Measurements from ENCODE around the gene RNF43. TPM values are rescaled to one million over a fixed set of nuclear protein-coding genes. Genes with fewer than 3 reads are reported as not detected.

RNF43 gene
- total RNA-seq: 1 to 10 TPM; 1.2 to 4.0 (median 1.8) TPM
- total RNA-seq (2013): 0.92 TPM
- 0 to 1.6 (median 0.47) reads per million in 29 experiments for total RNA-seq

GRCh38 chr17:58417300-58418092, at the start of gene RNF43:
Gene RNF43, minus strand, starts transcription at chr17:58417534. Its CDS starts 1,957 bp downstream, at chr17:58415577.
- peaks cover 8 to 12% of the 10 kb centered on the region in 2 experiments for H3K4me1 ChIP-seq (ENCODE audit: control insufficient read depth in 1 of 2, extremely low read depth in 1 of 2, insufficient read depth in 2 of 2, low read length in 2 of 2)
- H3K4me3 Mint-ChIP-seq: peak within 1 kb of the TSS in 1 of 3 donors; percentile 18
- H3K4me3 ChIP-seq (ENCODE audit: control insufficient read depth in 1 of 2, extremely low read depth in 1 of 2, low read length in 1 of 2): no peak within 1 kb of the TSS
- CTCF ChIA-PET: interaction anchor here (0.6 to 2.0 kb wide), 32 partner anchors 8 to 410 kb away, joined by 3 to 57 read pairs (median 4); partner anchors contain the start of genes SRSF1 (in 1 of the 2) and SUPT4H1 (in 1 of the 2)
- H3K9me3 ChIP-seq: no peaks in the 10 kb centered on the region
- H3K27ac ChIP-seq (ENCODE audit: low read length): peak within 1 kb of the TSS; percentile 53
- H3K27me3 Mint-ChIP-seq: no peaks in the 10 kb centered on the region
- no peaks in the 10 kb centered on the region for H3K27me3 ChIP-seq (replicated peaks in 1 of 2; ENCODE audit: control insufficient read depth in 2 of 2, extremely low read depth in 1 of 2, insufficient read depth in 2 of 2, low read length in 1 of 2)
- ATAC-seq (replicated peaks in 1 of 4) (peak; percentile 100), DNase-seq (peak; percentile 58 to 95 (median 90))
- WGBS (ENCODE audit: insufficient coverage): 0% methylated on average over 4 of the region's 8 CpGs
- H3K9me3 Mint-ChIP-seq: no peaks in the 10 kb centered on the region
- H3K36me3 ChIP-seq (ENCODE audit: control insufficient read depth in 2 of 2, extremely low read depth in 1 of 2, insufficient read depth in 1 of 2, low read length in 1 of 2): no peaks in the 10 kb centered on the region
- peak within 1 kb of the TSS; percentile 36 to 57 for H3K27ac Mint-ChIP-seq
- peaks cover 3% of the 10 kb centered on the region for H3K36me3 Mint-ChIP-seq
- POLR2A ChIA-PET: interaction anchor here (0.5 to 1.0 kb wide), 7 partner anchors 9 to 974 kb away, joined by 3 to 4 read pairs (median 3); partner anchors contain the start of gene SUPT4H1 (in 1 of the 2)
- peaks cover 13 to 17% (median 16%) of the 10 kb centered on the region in 3 donors for H3K4me1 Mint-ChIP-seq

- CTCF ChIA-PET: no interaction called here
- H3K36me3 Mint-ChIP-seq: peaks cover 33% of the 10 kb centered on the region
Observed at GRCh38 chr17:58455491-58455890, 38.2 kb upstream of the RNF43 start.

GRCh38 chr17:58452738-58453137, 35.4 kb upstream of the RNF43 start:
- Mint-ChIP-seq H3K36me3 (peaks cover 29% of the 10 kb centered on the region), H3K27ac (no peak overlapping the region), H3K4me3 (no peak overlapping the region), H3K27me3 (no peaks in the 10 kb centered on the region), H3K4me1 (no peaks in the 10 kb centered on the region), H3K9me3 (no peaks in the 10 kb centered on the region)
- 100% methylated on average over 1 of the region's 1 CpG for WGBS (ENCODE audit: insufficient coverage)
- no peak overlapping the region for H3K27ac ChIP-seq (ENCODE audit: low read length)
- CTCF ChIA-PET: no interaction called here
- POLR2A ChIA-PET: no interaction called here
- no peaks in the 10 kb centered on the region for H3K27me3 ChIP-seq (replicated peaks in 1 of 2; ENCODE audit: control insufficient read depth in 2 of 2, extremely low read depth in 1 of 2, insufficient read depth in 2 of 2, low read length in 1 of 2)
- no peak overlapping the region for H3K4me3 ChIP-seq (ENCODE audit: control insufficient read depth in 1 of 2, extremely low read depth in 1 of 2, low read length in 1 of 2)
- ATAC-seq (replicated peaks in 1 of 4) (no peak), DNase-seq (no peak)
- H3K36me3 ChIP-seq (ENCODE audit: control insufficient read depth in 2 of 2, extremely low read depth in 1 of 2, insufficient read depth in 1 of 2, low read length in 1 of 2): peaks cover 0 to 2% of the 10 kb centered on the region in 2 donors
- no peaks in the 10 kb centered on the region for H3K4me1 ChIP-seq (ENCODE audit: control insufficient read depth in 1 of 2, extremely low read depth in 1 of 2, insufficient read depth in 2 of 2, low read length in 2 of 2)
- H3K9me3 ChIP-seq: no peaks in the 10 kb centered on the region

More at GRCh38 chr17:58455491-58455890, 38.2 kb upstream of the RNF43 start:
- no peak for ATAC-seq (replicated peaks in 1 of 4)
- H3K27ac Mint-ChIP-seq: no peak overlapping the region
- no peak for DNase-seq
- POLR2A ChIA-PET: no interaction called here
- no peak overlapping the region for H3K4me3 ChIP-seq (ENCODE audit: control insufficient read depth in 1 of 2, extremely low read depth in 1 of 2, low read length in 1 of 2)
- no peaks in the 10 kb centered on the region for H3K27me3 Mint-ChIP-seq
- H3K36me3 ChIP-seq (ENCODE audit: control insufficient read depth in 2 of 2, extremely low read depth in 1 of 2, insufficient read depth in 1 of 2, low read length in 1 of 2): peaks cover 0 to 2% of the 10 kb centered on the region in 2 donors
- H3K9me3 Mint-ChIP-seq: no peaks in the 10 kb centered on the region
- no peak overlapping the region for H3K4me3 Mint-ChIP-seq
- H3K27ac ChIP-seq (ENCODE audit: low read length): no peak overlapping the region
- H3K9me3 ChIP-seq: no peaks in the 10 kb centered on the region
- no peaks in the 10 kb centered on the region for H3K4me1 Mint-ChIP-seq
- no peaks in the 10 kb centered on the region for H3K27me3 ChIP-seq (replicated peaks in 1 of 2; ENCODE audit: control insufficient read depth in 2 of 2, extremely low read depth in 1 of 2, insufficient read depth in 2 of 2, low read length in 1 of 2)
- no peaks in the 10 kb centered on the region for H3K4me1 ChIP-seq (ENCODE audit: control insufficient read depth in 1 of 2, extremely low read depth in 1 of 2, insufficient read depth in 2 of 2, low read length in 2 of 2)

- CTCF ChIA-PET: interaction anchor here in 1 of 2 donors (1.8 kb wide), 1 partner anchor 130 kb away, joined by 5 read pairs; no protein-coding TSS in a partner anchor
Observed at GRCh38 chr17:58447039-58447975, 30.0 kb upstream of the RNF43 start.

GRCh38 chr17:58446086-58446485, 28.8 kb upstream of the RNF43 start:
- no peaks in the 10 kb centered on the region for H3K27me3 Mint-ChIP-seq
- Histone ChIP-seq H3K9me3 (no peaks in the 10 kb centered on the region), H3K27me3 (replicated peaks in 1 of 2; ENCODE audit: control insufficient read depth in 2 of 2, extremely low read depth in 1 of 2, insufficient read depth in 2 of 2, low read length in 1 of 2) (no peaks in the 10 kb centered on the region), H3K4me1 (ENCODE audit: control insufficient read depth in 1 of 2, extremely low read depth in 1 of 2, insufficient read depth in 2 of 2, low read length in 2 of 2) (no peaks in the 10 kb centered on the region), H3K27ac (ENCODE audit: low read length) (no peak overlapping the region), H3K4me3 (ENCODE audit: control insufficient read depth in 1 of 2, extremely low read depth in 1 of 2, low read length in 1 of 2) (no peak overlapping the region), H3K36me3 (ENCODE audit: control insufficient read depth in 2 of 2, extremely low read depth in 1 of 2, insufficient read depth in 1 of 2, low read length in 1 of 2) (no peaks in the 10 kb centered on the region)
- no peak overlapping the region for H3K27ac Mint-ChIP-seq
- no peak for DNase-seq
- ChIA-PET CTCF (interaction anchor here in 1 of 2 donors (1.1 kb wide), 1 partner anchor 12 kb away, joined by 3 read pairs; no protein-coding TSS in a partner anchor), POLR2A (no interaction called here)
- ATAC-seq (replicated peaks in 1 of 4): no peak
- peaks cover 5 to 7% (median 5%) of the 10 kb centered on the region in 3 donors for H3K4me1 Mint-ChIP-seq
- H3K9me3 Mint-ChIP-seq: no peaks in the 10 kb centered on the region
- 86% methylated on average over 1 of the region's 6 CpGs for WGBS (ENCODE audit: insufficient coverage)
- H3K36me3 Mint-ChIP-seq: peaks cover 15% of the 10 kb centered on the region
- no peak overlapping the region for H3K4me3 Mint-ChIP-seq

More at GRCh38 chr17:58447039-58447975, 30.0 kb upstream of the RNF43 start:
- Histone ChIP-seq H3K27me3 (replicated peaks in 1 of 2; ENCODE audit: control insufficient read depth in 2 of 2, extremely low read depth in 1 of 2, insufficient read depth in 2 of 2, low read length in 1 of 2) (no peaks in the 10 kb centered on the region), H3K27ac (ENCODE audit: low read length) (no peak overlapping the region), H3K4me1 (ENCODE audit: control insufficient read depth in 1 of 2, extremely low read depth in 1 of 2, insufficient read depth in 2 of 2, low read length in 2 of 2) (no peaks in the 10 kb centered on the region), H3K4me3 (ENCODE audit: control insufficient read depth in 1 of 2, extremely low read depth in 1 of 2, low read length in 1 of 2) (no peak overlapping the region), H3K36me3 (ENCODE audit: control insufficient read depth in 2 of 2, extremely low read depth in 1 of 2, insufficient read depth in 1 of 2, low read length in 1 of 2) (no peaks in the 10 kb centered on the region), H3K9me3 (no peaks in the 10 kb centered on the region)
- H3K9me3 Mint-ChIP-seq: no peaks in the 10 kb centered on the region
- POLR2A ChIA-PET: no interaction called here
- H3K27ac Mint-ChIP-seq: no peak overlapping the region
- H3K36me3 Mint-ChIP-seq: peaks cover 19% of the 10 kb centered on the region
- 82% methylated on average over 4 of the region's 9 CpGs for WGBS (ENCODE audit: insufficient coverage)
- H3K4me1 Mint-ChIP-seq: peaks cover 5 to 7% (median 5%) of the 10 kb centered on the region in 3 donors
- DNase-seq: peak; percentile 2 to 76 (median 45)
- H3K27me3 Mint-ChIP-seq: no peaks in the 10 kb centered on the region
- no peak overlapping the region for H3K4me3 Mint-ChIP-seq
- peak in 3 of 4 experiments; percentile 61 to 69 (median 68) for ATAC-seq (replicated peaks in 1 of 4)

- H3K9me3 Mint-ChIP-seq: no peaks in the 10 kb centered on the region
- H3K4me3 Mint-ChIP-seq: no peak overlapping the region
- H3K27ac Mint-ChIP-seq: no peak overlapping the region
- Histone ChIP-seq H3K4me1 (ENCODE audit: control insufficient read depth in 1 of 2, extremely low read depth in 1 of 2, insufficient read depth in 2 of 2, low read length in 2 of 2) (no peaks in the 10 kb centered on the region), H3K27ac (ENCODE audit: low read length) (no peak overlapping the region), H3K9me3 (no peaks in the 10 kb centered on the region), H3K4me3 (ENCODE audit: control insufficient read depth in 1 of 2, extremely low read depth in 1 of 2, low read length in 1 of 2) (no peak overlapping the region), H3K27me3 (replicated peaks in 1 of 2; ENCODE audit: control insufficient read depth in 2 of 2, extremely low read depth in 1 of 2, insufficient read depth in 2 of 2, low read length in 1 of 2) (no peaks in the 10 kb centered on the region), H3K36me3 (ENCODE audit: control insufficient read depth in 2 of 2, extremely low read depth in 1 of 2, insufficient read depth in 1 of 2, low read length in 1 of 2) (no peaks in the 10 kb centered on the region)
- no peaks in the 10 kb centered on the region for H3K4me1 Mint-ChIP-seq
- ChIA-PET POLR2A (no interaction called here), CTCF (no interaction called here)
- peaks cover 22% of the 10 kb centered on the region for H3K36me3 Mint-ChIP-seq
- DNase-seq: no peak
- no CpG with 5 or more reads among the region's 5 CpGs for WGBS (ENCODE audit: insufficient coverage)
- no peak for ATAC-seq (replicated peaks in 1 of 4)
- H3K27me3 Mint-ChIP-seq: no peaks in the 10 kb centered on the region
Observed at GRCh38 chr17:58436805-58437239, 19.5 kb upstream of the RNF43 start.
